SK-N-SH (cell line): Measurements from ENCODE around the gene IQCE. TPM values are rescaled to one million over a fixed set of nuclear protein-coding genes. Genes with fewer than 3 reads are reported as not detected.
A peak's percentile ranks its signal among the peaks of the same experiment; 100 is the strongest.

Experiments
- CTCF ChIA-PET: fragments of 300-600, 350-600 bp; formaldehyde crosslinking; extraction: SDS; loops from one replicate; lab custom pipeline; 2021; lab: Yijun Ruan, JAX
- POLR2A ChIA-PET: fragments of 350-600 bp; sonication (Branson Sonifier 250); formaldehyde crosslinking; extraction: SDS; loops from one replicate; lab custom pipeline; 2020; ENCODE audit warnings: antibody characterized with exemption, inconsistent platforms; lab: Yijun Ruan, JAX
- DNase-seq: peaks from one replicate; pipeline ENCODE4 v3.0.0; 2012
- H2AFZ ChIP-seq: fragments of 200-600 bp; sonication (generic); 2 replicates; pipeline ENCODE4 v1.8.1; 2016; ENCODE audit warnings: antibody characterized with exemption, mild to moderate bottlenecking, low read depth
- H3F3A ChIP-seq: fragments of 200-600 bp; sonication (generic); replicated peaks from 2 replicates; pipeline ENCODE3; 2016; ENCODE audit warnings: antibody characterized with exemption, mild to moderate bottlenecking; ENCODE audit not compliant: insufficient read depth
- H3K27ac ChIP-seq, 2 experiments: fragments of 200-500 bp in 1 of 2; fragments of 200-600 bp in 1 of 2; sonication (Bioruptor generic) in 1 of 2; sonication (generic), shearing (Covaris generic) in 1 of 2; 2 replicates each; pipeline versions ENCODE4 v1.5.1 to v1.6.1; 2014 to 2016; ENCODE audit warnings: low read depth in 2 of 2, inconsistent platforms in 1 of 2, low read length in 1 of 2, mild to moderate bottlenecking in 1 of 2, mixed read lengths in 1 of 2
- H3K27me3 ChIP-seq: fragments of 200-600 bp; sonication (generic), shearing (Covaris generic); 2 replicates; pipeline ENCODE4 v1.6.1; 2016; ENCODE audit warnings: mixed run types; ENCODE audit not compliant: insufficient read depth
- H3K36me3 ChIP-seq, 2 experiments: fragments of 200-500 bp in 1 of 2; fragments of 200-600 bp in 1 of 2; sonication (Bioruptor generic) in 1 of 2; sonication (generic) in 1 of 2; replicated peaks in 1 of 2; 2 replicates each; pipeline versions ENCODE3 to v1.5.1; 2014 to 2016; ENCODE audit warnings: low read length in 1 of 2, mild to moderate bottlenecking in 1 of 2; ENCODE audit not compliant: insufficient read depth in 2 of 2, control insufficient read depth in 1 of 2
- H3K4me1 ChIP-seq, 2 experiments: fragments of 200-500 bp in 1 of 2; fragments of 200-600 bp in 1 of 2; sonication (Bioruptor generic) in 1 of 2; sonication (generic), shearing (Covaris generic) in 1 of 2; 2 replicates each; pipeline versions ENCODE4 v1.5.1 to v1.6.1; 2014 to 2016; ENCODE audit warnings: low read depth in 1 of 2, low read length in 1 of 2, mixed run types in 1 of 2; ENCODE audit not compliant: insufficient read depth in 2 of 2, control insufficient read depth in 1 of 2
- H3K4me2 ChIP-seq: fragments of 200-600 bp; sonication (generic), shearing (Covaris generic); 2 replicates; pipeline ENCODE4 v1.6.1; 2017; ENCODE audit warnings: mixed run types
- H3K4me3 ChIP-seq, 2 experiments: fragments of 200-500 bp in 1 of 2; fragments of 200-600 bp in 1 of 2; sonication (Bioruptor generic) in 1 of 2; sonication (generic), shearing (Covaris generic) in 1 of 2; 2 replicates each; pipeline versions ENCODE4 v1.5.1 to v1.8.1; 2014 to 2016; ENCODE audit warnings: low read depth in 2 of 2, inconsistent platforms in 1 of 2, low read length in 1 of 2, mild to moderate bottlenecking in 1 of 2, mixed read lengths in 1 of 2, moderate library complexity in 1 of 2
- H3K79me2 ChIP-seq: fragments of 200-600 bp; sonication (generic); 2 replicates; pipeline ENCODE4 v1.8.1; 2017; ENCODE audit warnings: mild to moderate bottlenecking; ENCODE audit not compliant: insufficient read depth
- H3K9ac ChIP-seq: fragments of 200-600 bp; sonication (generic); 2 replicates; pipeline ENCODE4 v1.6.1; 2017; ENCODE audit warnings: mixed run types
- H3K9me2 ChIP-seq: fragments of 200-600 bp; sonication (generic); 2 replicates; pipeline ENCODE4 v1.6.1; 2017; ENCODE audit warnings: mixed run types
- H3K9me3 ChIP-seq: fragments of 200-600 bp; sonication (generic); 2 replicates; pipeline ENCODE4 v1.6.1; 2017; ENCODE audit warnings: mixed run types, mild to moderate bottlenecking, moderate library complexity
- H4K20me1 ChIP-seq: fragments of 200-600 bp; sonication (generic); 2 replicates; pipeline ENCODE4 v1.6.1; 2017; ENCODE audit warnings: mild to moderate bottlenecking, mixed run types; ENCODE audit not compliant: insufficient read depth
- CHD2 ChIP-seq: fragments of 150-350 bp; IDR thresholded peaks from 2 replicates; pipeline ENCODE4 v1.6.1; 2018; ENCODE audit warnings: low read length; ENCODE audit not compliant: partially characterized antibody
- ELF1 ChIP-seq: IDR thresholded peaks from 2 replicates; pipeline ENCODE4 v1.4.0; 2012
- EP300 ChIP-seq, 2 experiments: IDR thresholded peaks; 2 replicates each; pipeline versions ENCODE4 v1.4.0 to v1.6.1; 2012; ENCODE audit warnings: borderline replicate concordance in 1 of 2, low read depth in 1 of 2, low read length in 1 of 2
- EZH2phosphoT487 ChIP-seq: fragments of 200-600 bp; sonication (generic); IDR thresholded peaks from 2 replicates; pipeline ENCODE4 v1.6.1; 2017; ENCODE audit warnings: low read depth, mixed run types, mild to moderate bottlenecking, antibody characterized with exemption, moderate library complexity, borderline replicate concordance
- FOSL2 ChIP-seq: IDR thresholded peaks from 2 replicates; pipeline ENCODE4 v1.4.0; 2012; ENCODE audit warnings: low read depth, mild to moderate bottlenecking, moderate library complexity, borderline replicate concordance
- FOXM1 ChIP-seq: IDR thresholded peaks from 2 replicates; pipeline ENCODE4 v1.4.0; 2012; ENCODE audit warnings: low read depth, mild to moderate bottlenecking
- GABPA ChIP-seq: IDR thresholded peaks from 2 replicates; pipeline ENCODE4 v1.4.0; 2012; ENCODE audit warnings: low read depth, mild to moderate bottlenecking
- JUND ChIP-seq: IDR thresholded peaks from 2 replicates; pipeline ENCODE4 v1.4.0; 2012
- MAX ChIP-seq: IDR thresholded peaks from 2 replicates; pipeline ENCODE4 v1.4.0; 2012; ENCODE audit warnings: low read depth
- MEF2A ChIP-seq: IDR thresholded peaks from 2 replicates; pipeline ENCODE4 v1.4.0; 2012; ENCODE audit warnings: low read depth, borderline replicate concordance
- MXI1 ChIP-seq: IDR thresholded peaks from 2 replicates; pipeline ENCODE4 v1.6.1; 2012; ENCODE audit warnings: mild to moderate bottlenecking, low read depth, low read length, improper control_type of control experiment
- NFIC ChIP-seq: IDR thresholded peaks from 2 replicates; pipeline ENCODE4 v1.4.0; 2012; ENCODE audit warnings: borderline replicate concordance
- POLR2AphosphoS5 ChIP-seq: IDR thresholded peaks from 2 replicates; pipeline ENCODE4 v1.6.1; 2012; ENCODE audit warnings: low read depth, low read length
- SMC3 ChIP-seq: IDR thresholded peaks from 2 replicates; pipeline ENCODE4 v1.6.1; 2012; ENCODE audit warnings: low read depth, low read length, improper control_type of control experiment
- TAF1 ChIP-seq: IDR thresholded peaks from 2 replicates; pipeline ENCODE4 v1.6.1; 2012; ENCODE audit warnings: low read depth, mild to moderate bottlenecking, low read length, moderate library complexity, borderline replicate concordance
- TCF12 ChIP-seq: IDR thresholded peaks from 2 replicates; pipeline ENCODE4 v1.4.0; 2012
- USF1 ChIP-seq: IDR thresholded peaks from 2 replicates; pipeline ENCODE4 v1.4.0; 2012; ENCODE audit warnings: low read depth, borderline replicate concordance
- USF2 ChIP-seq: fragments of 150-350 bp; IDR thresholded peaks from 2 replicates; pipeline ENCODE4 v1.6.1; 2017; ENCODE audit warnings: antibody characterized with exemption, low read length, low read depth, borderline replicate concordance
- YY1 ChIP-seq: IDR thresholded peaks from 2 replicates; pipeline ENCODE4 v1.4.0; 2012; ENCODE audit warnings: low read depth, mild to moderate bottlenecking
- WGBS: methylation state at CpG from one replicate; pipeline ENCODE4 v1.1.6; 2017; ENCODE audit warnings: low lambda C conversion rate; 5-methylcytosine and 5-hydroxymethylcytosine counted together
- polyA plus RNA-seq, 3 experiments: library from polyadenylated mRNA; depleted of rRNA; stranded (reverse); fragments of >200 nt; gene quantifications; 2 replicates each; pipeline ENCODE4 v1.2.3, GENCODE V29; 2012
- TF ChIP-seq, protein P1 (sequence below): fragments of 200-600 bp; sonication (generic); IDR thresholded peaks from 2 replicates; pipeline ENCODE4 v1.6.1; 2017; ENCODE audit warnings: antibody characterized with exemption, mild to moderate bottlenecking, moderate library complexity
- TF ChIP-seq, protein P2 (sequence below): IDR thresholded peaks from 2 replicates; pipeline ENCODE4 v1.4.0; 2012; ENCODE audit warnings: low read depth, borderline replicate concordance
- TF ChIP-seq, protein P3 (sequence below): IDR thresholded peaks from 2 replicates; pipeline ENCODE4; 2012

The IQCE gene
- polyA plus RNA-seq, 1 of the 3 experiments (the other 2 are of a cell fraction) = 14.4 TPM

DNA sequence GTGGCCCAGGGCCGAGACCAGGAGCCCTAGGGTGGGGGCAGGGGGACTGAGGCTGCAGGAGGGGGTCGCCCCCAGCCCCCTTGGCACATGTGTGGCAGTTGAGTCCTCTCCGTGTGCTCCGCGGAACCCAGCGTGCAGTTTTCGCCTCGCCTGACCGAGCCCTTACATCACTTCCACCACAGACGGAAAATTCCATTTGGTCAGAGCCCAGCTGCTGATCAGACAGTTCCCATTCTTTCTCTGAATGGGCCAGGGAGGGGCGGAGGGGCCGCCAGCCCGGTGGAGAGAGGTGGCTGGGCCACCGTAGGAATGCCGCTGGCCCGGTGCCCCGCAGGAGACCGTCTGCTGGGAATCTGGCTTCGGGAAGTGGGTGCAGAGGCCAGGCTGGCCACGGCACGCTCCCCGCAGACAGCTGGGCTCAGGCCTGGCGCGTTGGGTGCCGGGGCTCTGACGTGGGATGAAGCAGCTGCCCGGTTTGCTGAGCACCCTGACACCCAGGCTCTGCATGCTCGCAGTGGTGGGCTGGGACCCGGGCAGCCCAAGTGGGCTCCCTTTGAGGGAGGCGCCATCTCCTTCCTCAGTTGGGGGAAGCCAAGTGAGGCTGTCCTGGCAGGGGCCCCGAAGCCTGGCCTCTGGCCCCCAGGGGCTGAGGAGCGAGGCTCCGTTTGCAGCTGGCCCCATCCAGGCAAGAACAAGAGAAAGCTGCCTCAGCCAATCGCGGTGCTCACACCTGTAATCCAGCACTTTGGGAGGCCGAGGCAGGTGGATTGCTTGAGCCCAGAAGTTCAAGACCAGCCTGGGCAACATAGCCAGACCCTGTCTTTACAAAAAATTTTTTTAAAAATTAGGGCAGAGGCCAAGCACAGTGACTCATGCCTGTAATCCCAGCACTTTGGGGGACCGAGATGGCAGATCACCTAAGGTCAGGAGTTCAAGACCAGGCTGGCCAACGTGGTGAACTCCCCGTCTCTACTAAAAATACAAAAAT is 82.9 kb downstream of the IQCE start:
- Histone ChIP-seq H2AFZ (no peak overlapping the region), H3F3A (no peaks in the 10 kb centered on the region), H3K4me1 (peaks cover 61 to 91% of the 10 kb centered on the region in 2 experiments), H3K9me2 (no peaks in the 10 kb centered on the region), H3K9ac (peak overlapping the region; percentile 32; the same call in 1 of the 2 replicates), H3K27ac (peak overlapping the region; percentile 71 to 95), H3K4me3 (no peak overlapping the region), H3K36me3 (peaks cover 0 to 9% of the 10 kb centered on the region in 2 experiments), H3K4me2 (peak overlapping the region; percentile 72), H3K27me3 (no peaks in the 10 kb centered on the region), H3K9me3 (no peaks in the 10 kb centered on the region), H4K20me1 (peaks cover 97% of the 10 kb centered on the region), H3K79me2 (peaks cover 100% of the 10 kb centered on the region)
- POLR2A ChIA-PET = no interaction called here
- DNase-seq = peak; percentile 75
- CTCF ChIA-PET = interaction anchor here (0.7 to 5.9 kb wide), 4 partner anchors 13 to 69 kb away, joined by 3 to 54 read pairs (median 3); partner anchors contain the start of gene TTYH3
- WGBS = 32% methylated on average over 25 of the region's 39 CpGs
- TF ChIP-seq CHD2 (no peak), NFIC (peak; percentile 98), FOXM1 (peak; percentile 59; the same call in 1 of the 2 replicates), YY1 (no peak), JUND (no peak; the same call in 1 of the 2 replicates), USF1 (no peak), EZH2phosphoT487 (no peak), MEF2A (no peak), USF2 (no peak), TCF12 (peak; percentile 90), SMC3 (no peak), ELF1 (no peak; the same call in 1 of the 2 replicates), POLR2AphosphoS5 (peak; percentile 56), MAX (peak; percentile 93), GABPA (peak; percentile 53; the same call in 1 of the 2 replicates), EP300 (IDR thresholded peaks at IDR 0.05; ENCODE audit: borderline replicate concordance in 1 of 2, low read depth in 1 of 2, low read length in 1 of 2) (peak; percentile 40 to 82; a peak in 2 of 4 replicates), TAF1 (peak; percentile 27), MXI1 (no peak), FOSL2 (no peak; the same call in 1 of the 2 replicates)
- TF ChIP-seq, protein P1, sequence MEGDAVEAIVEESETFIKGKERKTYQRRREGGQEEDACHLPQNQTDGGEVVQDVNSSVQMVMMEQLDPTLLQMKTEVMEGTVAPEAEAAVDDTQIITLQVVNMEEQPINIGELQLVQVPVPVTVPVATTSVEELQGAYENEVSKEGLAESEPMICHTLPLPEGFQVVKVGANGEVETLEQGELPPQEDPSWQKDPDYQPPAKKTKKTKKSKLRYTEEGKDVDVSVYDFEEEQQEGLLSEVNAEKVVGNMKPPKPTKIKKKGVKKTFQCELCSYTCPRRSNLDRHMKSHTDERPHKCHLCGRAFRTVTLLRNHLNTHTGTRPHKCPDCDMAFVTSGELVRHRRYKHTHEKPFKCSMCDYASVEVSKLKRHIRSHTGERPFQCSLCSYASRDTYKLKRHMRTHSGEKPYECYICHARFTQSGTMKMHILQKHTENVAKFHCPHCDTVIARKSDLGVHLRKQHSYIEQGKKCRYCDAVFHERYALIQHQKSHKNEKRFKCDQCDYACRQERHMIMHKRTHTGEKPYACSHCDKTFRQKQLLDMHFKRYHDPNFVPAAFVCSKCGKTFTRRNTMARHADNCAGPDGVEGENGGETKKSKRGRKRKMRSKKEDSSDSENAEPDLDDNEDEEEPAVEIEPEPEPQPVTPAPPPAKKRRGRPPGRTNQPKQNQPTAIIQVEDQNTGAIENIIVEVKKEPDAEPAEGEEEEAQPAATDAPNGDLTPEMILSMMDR = no peak
- TF ChIP-seq, protein P2, sequence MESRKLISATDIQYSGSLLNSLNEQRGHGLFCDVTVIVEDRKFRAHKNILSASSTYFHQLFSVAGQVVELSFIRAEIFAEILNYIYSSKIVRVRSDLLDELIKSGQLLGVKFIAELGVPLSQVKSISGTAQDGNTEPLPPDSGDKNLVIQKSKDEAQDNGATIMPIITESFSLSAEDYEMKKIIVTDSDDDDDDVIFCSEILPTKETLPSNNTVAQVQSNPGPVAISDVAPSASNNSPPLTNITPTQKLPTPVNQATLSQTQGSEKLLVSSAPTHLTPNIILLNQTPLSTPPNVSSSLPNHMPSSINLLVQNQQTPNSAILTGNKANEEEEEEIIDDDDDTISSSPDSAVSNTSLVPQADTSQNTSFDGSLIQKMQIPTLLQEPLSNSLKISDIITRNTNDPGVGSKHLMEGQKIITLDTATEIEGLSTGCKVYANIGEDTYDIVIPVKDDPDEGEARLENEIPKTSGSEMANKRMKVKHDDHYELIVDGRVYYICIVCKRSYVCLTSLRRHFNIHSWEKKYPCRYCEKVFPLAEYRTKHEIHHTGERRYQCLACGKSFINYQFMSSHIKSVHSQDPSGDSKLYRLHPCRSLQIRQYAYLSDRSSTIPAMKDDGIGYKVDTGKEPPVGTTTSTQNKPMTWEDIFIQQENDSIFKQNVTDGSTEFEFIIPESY = peak; percentile 69; the same call in 1 of the 2 replicates
- TF ChIP-seq, protein P3, sequence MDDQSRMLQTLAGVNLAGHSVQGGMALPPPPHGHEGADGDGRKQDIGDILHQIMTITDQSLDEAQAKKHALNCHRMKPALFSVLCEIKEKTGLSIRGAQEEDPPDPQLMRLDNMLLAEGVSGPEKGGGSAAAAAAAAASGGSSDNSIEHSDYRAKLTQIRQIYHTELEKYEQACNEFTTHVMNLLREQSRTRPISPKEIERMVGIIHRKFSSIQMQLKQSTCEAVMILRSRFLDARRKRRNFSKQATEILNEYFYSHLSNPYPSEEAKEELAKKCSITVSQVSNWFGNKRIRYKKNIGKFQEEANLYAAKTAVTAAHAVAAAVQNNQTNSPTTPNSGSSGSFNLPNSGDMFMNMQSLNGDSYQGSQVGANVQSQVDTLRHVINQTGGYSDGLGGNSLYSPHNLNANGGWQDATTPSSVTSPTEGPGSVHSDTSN = peak; percentile 77
